ENCODE results near the gene HGF. TPM values are rescaled to one million over a fixed set of nuclear protein-coding genes. Genes with fewer than 3 reads are reported as not detected.

Gene HGF
- total and polyA plus RNA-seq, 4 donors = 3.1 to 25.5 (median 12.3) TPM

DNA sequence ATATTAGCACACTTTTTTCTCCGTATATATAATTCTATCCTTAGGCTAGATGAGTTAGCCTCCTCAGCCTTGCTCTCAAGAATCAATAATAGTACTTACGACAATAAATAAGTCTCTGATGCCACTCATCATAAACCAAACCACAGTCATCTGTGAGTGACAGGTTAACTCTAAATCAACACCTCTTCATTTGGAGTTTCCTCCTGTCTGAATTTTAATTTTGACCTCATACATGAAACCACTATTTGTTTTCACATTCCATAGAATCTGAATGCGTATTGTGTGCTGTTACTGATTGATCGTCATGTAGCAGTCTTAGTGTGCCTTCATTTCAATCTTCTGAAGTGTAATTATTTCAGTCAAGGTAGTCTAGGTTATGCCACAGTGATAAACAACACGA, 85.8 kb downstream of the HGF start:
- Histone ChIP-seq H3K4me1 (ENCODE audit: control insufficient read depth in 5 of 5, insufficient read depth in 5 of 5, low read length in 5 of 5) (peaks cover 0 to 43% (median 11%) of the 10 kb centered on the region in 5 donors), H3K36me3 (ENCODE audit: control insufficient read depth in 4 of 4, insufficient read depth in 4 of 4, low read length in 4 of 4) (no peaks in the 10 kb centered on the region), H3K27me3 (ENCODE audit: control insufficient read depth in 3 of 3, insufficient read depth in 3 of 3, low read length in 2 of 3) (no peaks in the 10 kb centered on the region), H3K4me3 (no peak overlapping the region), H3K27ac (ENCODE audit: low read depth in 1 of 2, low read length in 1 of 2) (no peak overlapping the region), H3K9ac (ENCODE audit: insufficient read depth in 1 of 2, low read length in 2 of 2) (no peak overlapping the region), H3K9me3 (ENCODE audit: control insufficient read depth in 4 of 4, insufficient read depth in 3 of 4, low read length in 3 of 4) (no peaks in the 10 kb centered on the region)
- TF ChIP-seq, protein P1, sequence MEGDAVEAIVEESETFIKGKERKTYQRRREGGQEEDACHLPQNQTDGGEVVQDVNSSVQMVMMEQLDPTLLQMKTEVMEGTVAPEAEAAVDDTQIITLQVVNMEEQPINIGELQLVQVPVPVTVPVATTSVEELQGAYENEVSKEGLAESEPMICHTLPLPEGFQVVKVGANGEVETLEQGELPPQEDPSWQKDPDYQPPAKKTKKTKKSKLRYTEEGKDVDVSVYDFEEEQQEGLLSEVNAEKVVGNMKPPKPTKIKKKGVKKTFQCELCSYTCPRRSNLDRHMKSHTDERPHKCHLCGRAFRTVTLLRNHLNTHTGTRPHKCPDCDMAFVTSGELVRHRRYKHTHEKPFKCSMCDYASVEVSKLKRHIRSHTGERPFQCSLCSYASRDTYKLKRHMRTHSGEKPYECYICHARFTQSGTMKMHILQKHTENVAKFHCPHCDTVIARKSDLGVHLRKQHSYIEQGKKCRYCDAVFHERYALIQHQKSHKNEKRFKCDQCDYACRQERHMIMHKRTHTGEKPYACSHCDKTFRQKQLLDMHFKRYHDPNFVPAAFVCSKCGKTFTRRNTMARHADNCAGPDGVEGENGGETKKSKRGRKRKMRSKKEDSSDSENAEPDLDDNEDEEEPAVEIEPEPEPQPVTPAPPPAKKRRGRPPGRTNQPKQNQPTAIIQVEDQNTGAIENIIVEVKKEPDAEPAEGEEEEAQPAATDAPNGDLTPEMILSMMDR (IDR thresholded peaks at IDR 0.05; ENCODE audit: control extremely low read depth, extremely low read depth) = no peak
- DNase-seq (no peak), ATAC-seq (ENCODE audit: insufficient read depth, low FRiP score) (no peak)
- 86 to 95% methylated on average over 5 of the region's 5 CpGs for WGBS, 2 donors

DNA sequence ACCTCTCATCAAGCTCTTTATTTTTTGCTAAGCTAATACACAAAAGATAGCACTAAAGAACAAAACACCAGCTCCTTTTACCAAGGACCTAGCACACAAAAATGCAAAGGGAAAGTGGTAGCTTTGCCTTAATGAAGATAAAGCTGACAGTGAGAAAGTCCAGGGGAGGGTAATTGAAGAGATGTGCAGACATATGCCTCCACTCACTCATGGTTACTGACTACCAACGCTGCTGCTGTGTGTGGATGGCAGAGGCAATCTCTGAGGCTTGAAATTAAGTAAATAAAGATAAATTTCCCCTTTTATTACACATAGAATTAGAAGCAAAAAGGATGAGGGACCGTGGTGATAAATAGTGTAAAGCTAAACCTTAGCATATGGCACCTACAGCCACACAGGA, 87.0 kb downstream of the HGF start:
- TF ChIP-seq, protein P1 (IDR thresholded peaks at IDR 0.05; ENCODE audit: control extremely low read depth, extremely low read depth) = no peak
- Histone ChIP-seq H3K4me3 (no peak overlapping the region), H3K27me3 (ENCODE audit: control insufficient read depth in 3 of 3, insufficient read depth in 3 of 3, low read length in 2 of 3) (no peaks in the 10 kb centered on the region), H3K27ac (ENCODE audit: low read depth in 1 of 2, low read length in 1 of 2) (no peak overlapping the region), H3K9me3 (ENCODE audit: control insufficient read depth in 4 of 4, insufficient read depth in 3 of 4, low read length in 3 of 4) (no peaks in the 10 kb centered on the region), H3K9ac (ENCODE audit: insufficient read depth in 1 of 2, low read length in 2 of 2) (no peak overlapping the region), H3K36me3 (ENCODE audit: control insufficient read depth in 4 of 4, insufficient read depth in 4 of 4, low read length in 4 of 4) (no peaks in the 10 kb centered on the region), H3K4me1 (ENCODE audit: control insufficient read depth in 5 of 5, insufficient read depth in 5 of 5, low read length in 5 of 5) (peaks cover 0 to 43% (median 3%) of the 10 kb centered on the region in 5 donors)
- DNase-seq (no peak), ATAC-seq (ENCODE audit: insufficient read depth, low FRiP score) (no peak)
- 48 to 69% methylated on average over 2 of the region's 2 CpGs for WGBS, 2 donors

DNA sequence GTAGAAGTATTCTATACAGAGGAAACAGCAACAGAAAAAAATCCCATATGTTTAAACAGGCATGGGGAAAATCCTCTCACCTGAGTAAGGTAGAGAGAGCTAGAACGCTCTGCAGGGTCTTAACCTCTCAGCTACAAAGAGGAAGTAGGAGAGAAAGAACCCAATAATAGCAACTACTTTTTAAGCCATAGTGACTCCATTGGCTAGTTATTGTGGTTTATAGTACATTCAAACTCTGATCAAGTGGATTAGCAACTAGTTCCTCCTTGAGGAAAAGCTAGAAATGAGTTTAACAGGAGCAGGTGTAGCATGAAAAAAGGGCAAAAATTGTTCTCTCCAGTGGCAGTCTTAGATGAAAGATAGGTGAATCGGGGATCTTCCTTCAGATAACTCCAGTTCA, 89.7 kb downstream of the HGF start:
- Histone ChIP-seq H3K9me3 (ENCODE audit: control insufficient read depth in 4 of 4, insufficient read depth in 3 of 4, low read length in 3 of 4) (no peaks in the 10 kb centered on the region), H3K4me1 (ENCODE audit: control insufficient read depth in 5 of 5, insufficient read depth in 5 of 5, low read length in 5 of 5) (peaks cover 0 to 28% (median 0%) of the 10 kb centered on the region in 5 donors), H3K36me3 (ENCODE audit: control insufficient read depth in 4 of 4, insufficient read depth in 4 of 4, low read length in 4 of 4) (no peaks in the 10 kb centered on the region), H3K27me3 (ENCODE audit: control insufficient read depth in 3 of 3, insufficient read depth in 3 of 3, low read length in 2 of 3) (no peaks in the 10 kb centered on the region), H3K4me3 (no peak overlapping the region), H3K9ac (ENCODE audit: insufficient read depth in 1 of 2, low read length in 2 of 2) (no peak overlapping the region), H3K27ac (ENCODE audit: low read depth in 1 of 2, low read length in 1 of 2) (no peak overlapping the region)
- ATAC-seq (ENCODE audit: insufficient read depth, low FRiP score) (no peak), DNase-seq (no peak)
- TF ChIP-seq, protein P1 (IDR thresholded peaks at IDR 0.05; ENCODE audit: control extremely low read depth, extremely low read depth) = no peak
- WGBS, 2 donors = 89 to 94% methylated on average over 2 of the region's 2 CpGs

DNA sequence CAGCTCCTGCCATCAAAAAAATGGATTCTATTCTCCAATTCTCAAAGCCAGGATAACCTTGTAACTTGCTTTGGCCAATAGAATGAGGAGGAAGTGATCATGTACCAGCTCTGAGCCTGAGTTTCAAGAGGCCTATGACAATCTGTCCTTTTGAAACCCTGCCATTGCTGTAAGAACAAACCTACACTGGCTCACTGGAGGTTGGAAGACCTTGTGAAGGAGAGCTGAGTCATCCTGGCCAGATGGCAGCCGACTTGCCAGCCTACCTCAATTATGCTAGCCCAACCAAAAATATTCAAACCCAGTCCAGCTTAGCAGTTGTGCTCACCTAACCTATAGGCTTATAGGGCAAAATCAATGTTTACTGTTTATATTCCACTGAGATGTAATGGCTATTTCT, 93.0 kb downstream of the HGF start:
- WGBS, 2 donors = 82 to 86% methylated on average over 1 of the region's 1 CpG

More for the DNA sequence above, 93.0 kb downstream of the HGF start:
- no peaks in the 10 kb centered on the region for H3K36me3 ChIP-seq (ENCODE audit: control insufficient read depth in 4 of 4, insufficient read depth in 4 of 4, low read length in 4 of 4)
- H3K27me3 ChIP-seq (ENCODE audit: control insufficient read depth in 3 of 3, insufficient read depth in 3 of 3, low read length in 2 of 3) = no peaks in the 10 kb centered on the region
- H3K4me1 ChIP-seq (ENCODE audit: control insufficient read depth in 5 of 5, insufficient read depth in 5 of 5, low read length in 5 of 5) = peaks cover 0 to 10% (median 0%) of the 10 kb centered on the region in 5 donors
- DNase-seq = no peak
- TF ChIP-seq, protein P1 (IDR thresholded peaks at IDR 0.05; ENCODE audit: control extremely low read depth, extremely low read depth) = no peak
- no peaks in the 10 kb centered on the region for H3K9me3 ChIP-seq (ENCODE audit: control insufficient read depth in 4 of 4, insufficient read depth in 3 of 4, low read length in 3 of 4)
- no peak overlapping the region for H3K4me3 ChIP-seq
- H3K27ac ChIP-seq (ENCODE audit: low read depth in 1 of 2, low read length in 1 of 2) = peak overlapping the region in 1 of 2 donors; percentile 33
- no peak overlapping the region for H3K9ac ChIP-seq (ENCODE audit: insufficient read depth in 1 of 2, low read length in 2 of 2)
- ATAC-seq (ENCODE audit: insufficient read depth, low FRiP score) = no peak

All from lung (tissue), 12 donors.